Measurements from ENCODE around the gene PM20D1.

- TF ChIP-seq CTCF (conservative IDR thresholded peaks at IDR 0.05), result no peak
- TF ChIP-seq EZH2 (IDR thresholded peaks at IDR 0.05; ENCODE audit: low read depth), result no peak
Observed at GRCh38 chr1:205861540-205861939, 11.6 kb upstream of the PM20D1 start.
